OCI-LY7 (cell line): Measurements from ENCODE around the gene FOXA1.

ENCODE experiments used
- CTCF ChIP-seq: fragments of 200-600 bp; sonication (generic); conservative IDR thresholded peaks from 2 replicates; pipeline ENCODE4 v1.5.1; 2014; ENCODE audit warnings: mild to moderate bottlenecking, antibody characterized with exemption, low read length, moderate library complexity, mixed read lengths
- EZH2phosphoT487 ChIP-seq: fragments of 200-600 bp; sonication (generic); IDR thresholded peaks from 2 replicates; pipeline ENCODE4 v1.6.1; 2018; ENCODE audit warnings: low read depth, borderline replicate concordance, mild to moderate bottlenecking, mixed run types, antibody characterized with exemption, low read length, moderate library complexity, mixed read lengths

- TF ChIP-seq CTCF: no peak
- no peak for TF ChIP-seq EZH2phosphoT487
Observed at GRCh38 chr14:37641117-37641516, 46.1 kb upstream of the FOXA1 start.
